OCI-LY7 (cell line): ENCODE data around the gene RNF133. TPM values are rescaled to one million over a fixed set of nuclear protein-coding genes. Genes with fewer than 3 reads are reported as not detected.

Source experiments
- Bru-seq: library from RNA; stranded (reverse); fragments of 400-500 nt; gene quantifications from one replicate; lab custom pipeline; 2021; lab: Mats Ljungman, UMichigan
- BruChase-seq, 2 experiments: library from RNA; stranded (reverse); fragments of 400-500 nt; gene quantifications; one replicate each; lab custom pipeline; 2021; lab: Mats Ljungman, UMichigan
- BruUV-seq: library from RNA; stranded (reverse); fragments of 400-500 nt; replicated peaks from 2 replicates; lab custom pipeline; 2021; lab: Mats Ljungman, UMichigan
- CTCF ChIA-PET: fragments of 300-600 bp; sonication (Branson Sonifier 250); formaldehyde crosslinking; loops from one replicate; lab custom pipeline; 2022; ENCODE audit warnings: antibody characterized with exemption; ENCODE audit not compliant: unreplicated experiment; lab: Charles Lee
- POLR2A ChIA-PET: fragments of 300-600 bp; sonication (Branson Sonifier 250); formaldehyde crosslinking; loops from one replicate; lab custom pipeline; 2022; ENCODE audit warnings: antibody characterized with exemption; lab: Charles Lee
- DNase-seq: peaks from one replicate; pipeline ENCODE4 v3.0.0-alpha.2; 2015; ENCODE audit warnings: low spot score
- H2AFZ ChIP-seq: fragments of 200-600 bp; sonication (generic), shearing (Covaris generic); 2 replicates; pipeline ENCODE4 v1.6.1; 2014; ENCODE audit warnings: mild to moderate bottlenecking, antibody characterized with exemption, low read length, moderate library complexity
- H3K27ac ChIP-seq: fragments of 200-600 bp; sonication (generic); 2 replicates; pipeline ENCODE4 v1.5.1; 2014; ENCODE audit warnings: mixed run types, low read depth, mild to moderate bottlenecking, moderate library complexity, low read length, inconsistent platforms; ENCODE audit not compliant: poor library complexity, severe bottlenecking
- H3K36me3 ChIP-seq: fragments of 200-600 bp; sonication (generic); 2 replicates; pipeline ENCODE4 v1.6.1; 2014; ENCODE audit warnings: mild to moderate bottlenecking, antibody characterized with exemption, low read length, moderate library complexity, mixed read lengths; ENCODE audit not compliant: insufficient read depth
- H3K4me1 ChIP-seq: fragments of 200-600 bp; sonication (generic); 2 replicates; pipeline ENCODE4 v1.5.1; 2014; ENCODE audit warnings: mild to moderate bottlenecking, low read length; ENCODE audit not compliant: insufficient read depth, poor library complexity, severe bottlenecking
- H3K4me2 ChIP-seq: fragments of 200-600 bp; sonication (generic); 2 replicates; pipeline ENCODE4 v1.6.1; 2014; ENCODE audit warnings: mild to moderate bottlenecking, low read length
- H3K4me3 ChIP-seq: fragments of 200-600 bp; sonication (generic); 2 replicates; pipeline ENCODE4 v1.5.1; 2014; ENCODE audit warnings: mild to moderate bottlenecking, low read depth, low read length; ENCODE audit not compliant: poor library complexity, severe bottlenecking
- H3K79me2 ChIP-seq: fragments of 200-600 bp; sonication (generic); 2 replicates; pipeline ENCODE4 v1.6.1; 2016; ENCODE audit warnings: low read depth, mild to moderate bottlenecking, low read length, moderate library complexity, mixed read lengths; ENCODE audit not compliant: insufficient read depth
- H3K9me2 ChIP-seq: fragments of 200-600 bp; sonication (generic); 2 replicates; pipeline ENCODE4 v1.6.1; 2016; ENCODE audit warnings: mild to moderate bottlenecking, low read length, mixed read lengths; ENCODE audit not compliant: insufficient read depth
- H3K9me3 ChIP-seq: fragments of 200-600 bp; sonication (generic); 2 replicates; pipeline ENCODE4 v1.6.1; 2014; ENCODE audit warnings: mild to moderate bottlenecking, mixed run types, low read length, mixed read lengths
- H4K20me1 ChIP-seq: fragments of 200-600 bp; sonication (generic); 2 replicates; pipeline ENCODE4 v1.6.1; 2014; ENCODE audit warnings: mild to moderate bottlenecking, antibody characterized with exemption, low read length, moderate library complexity, mixed read lengths; ENCODE audit not compliant: insufficient read depth
- EZH2phosphoT487 ChIP-seq: fragments of 200-600 bp; sonication (generic); IDR thresholded peaks from 2 replicates; pipeline ENCODE4 v1.6.1; 2018; ENCODE audit warnings: low read depth, borderline replicate concordance, mild to moderate bottlenecking, mixed run types, antibody characterized with exemption, low read length, moderate library complexity, mixed read lengths
- intact Hi-C: fragments of 100-400 bp; cut with micrococcal nuclease; formaldehyde crosslinking; loops from one replicate; pipeline ENCODE4 v1.10.0; 2022; ENCODE audit not compliant: unreplicated experiment
- long read RNA-seq: library from polyadenylated mRNA; stranded (forward); transcript quantifications from one replicate; pipeline ENCODE4 v2.0.0, GENCODE V29; 2022
- total RNA-seq, 2 experiments: library from RNA; depleted of rRNA in 1 of 2; stranded (reverse); fragments of >200 nt in 1 of 2; shearing (Covaris generic) in 1 of 2; gene quantifications; 2 replicates each; pipeline ENCODE4 v1.2.3, GENCODE V29; 2014 to 2022
- TF ChIP-seq, protein P1 (sequence below): fragments of 200-600 bp; sonication (generic); conservative IDR thresholded peaks from 2 replicates; pipeline ENCODE4 v1.5.1; 2014; ENCODE audit warnings: mild to moderate bottlenecking, antibody characterized with exemption, low read length, moderate library complexity, mixed read lengths

The RNF133 gene
- total RNA-seq (2014; rRNA removed; shearing (Covaris generic)) (not detected in 2 replicates), total RNA-seq (2022) (not detected in 2 replicates), Bru-seq, nascent RNA (percentile 15 among the genes with signal in this experiment), BruChase-seq, experiment 1, labeled RNA remaining after a 6-hour chase (not detected), BruChase-seq, experiment 2, labeled RNA remaining after a 2-hour chase (not detected)
- long read RNA-seq = 0 reads

DNA sequence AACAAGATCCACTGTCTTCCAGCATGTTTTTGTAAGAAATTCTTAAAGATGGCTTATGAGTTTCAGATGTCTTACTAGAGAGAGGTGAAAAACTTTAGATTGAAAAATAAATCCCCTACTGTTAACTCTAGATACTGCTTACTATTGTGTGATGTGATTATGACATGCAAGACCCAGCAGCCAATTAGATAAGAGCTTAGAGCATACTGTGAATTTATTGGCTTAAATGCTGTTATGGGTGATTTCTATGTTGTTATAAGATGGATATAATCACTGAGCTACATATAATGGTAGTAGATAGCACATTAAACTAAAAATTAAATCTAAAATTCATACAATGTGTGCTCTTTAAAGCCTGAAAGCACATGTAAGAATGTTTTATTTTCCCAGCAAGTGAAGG is at the start of gene RNF133:
TSS of gene RNF133 (minus strand) at position 101 of the 400 bp plus-strand sequence. CDS start 199 bp downstream, outside the sequence.
- Histone ChIP-seq H3K79me2 (no peaks in the 10 kb centered on the region), H3K4me3 (no peak within 1 kb of the TSS), H3K27ac (no peak within 1 kb of the TSS), H3K9me3 (no peaks in the 10 kb centered on the region), H2AFZ (no peak within 1 kb of the TSS), H3K36me3 (no peaks in the 10 kb centered on the region), H4K20me1 (no peaks in the 10 kb centered on the region), H3K4me2 (no peak within 1 kb of the TSS), H3K9me2 (no peaks in the 10 kb centered on the region), H3K4me1 (no peaks in the 10 kb centered on the region)
- no peak for DNase-seq
- CTCF ChIA-PET = no interaction called here
- intact Hi-C loops = no loop called here
- no peak for TF ChIP-seq EZH2phosphoT487
- TF ChIP-seq, protein P1, sequence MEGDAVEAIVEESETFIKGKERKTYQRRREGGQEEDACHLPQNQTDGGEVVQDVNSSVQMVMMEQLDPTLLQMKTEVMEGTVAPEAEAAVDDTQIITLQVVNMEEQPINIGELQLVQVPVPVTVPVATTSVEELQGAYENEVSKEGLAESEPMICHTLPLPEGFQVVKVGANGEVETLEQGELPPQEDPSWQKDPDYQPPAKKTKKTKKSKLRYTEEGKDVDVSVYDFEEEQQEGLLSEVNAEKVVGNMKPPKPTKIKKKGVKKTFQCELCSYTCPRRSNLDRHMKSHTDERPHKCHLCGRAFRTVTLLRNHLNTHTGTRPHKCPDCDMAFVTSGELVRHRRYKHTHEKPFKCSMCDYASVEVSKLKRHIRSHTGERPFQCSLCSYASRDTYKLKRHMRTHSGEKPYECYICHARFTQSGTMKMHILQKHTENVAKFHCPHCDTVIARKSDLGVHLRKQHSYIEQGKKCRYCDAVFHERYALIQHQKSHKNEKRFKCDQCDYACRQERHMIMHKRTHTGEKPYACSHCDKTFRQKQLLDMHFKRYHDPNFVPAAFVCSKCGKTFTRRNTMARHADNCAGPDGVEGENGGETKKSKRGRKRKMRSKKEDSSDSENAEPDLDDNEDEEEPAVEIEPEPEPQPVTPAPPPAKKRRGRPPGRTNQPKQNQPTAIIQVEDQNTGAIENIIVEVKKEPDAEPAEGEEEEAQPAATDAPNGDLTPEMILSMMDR = no peak
- BruUV-seq = no TSS peak
- POLR2A ChIA-PET = interaction anchor here (0.6 kb wide), 1 partner anchor 8 kb away, joined by 3 read pairs; no protein-coding TSS in a partner anchor

GRCh38 chr7:122748195-122748594 is 49.3 kb upstream of the RNF133 start:
- no peak overlapping the region for H2AFZ ChIP-seq
- DNase-seq = no peak
- TF ChIP-seq, protein P1 = no peak
- TF ChIP-seq EZH2phosphoT487 = no peak
- no peaks in the 10 kb centered on the region for H3K9me2 ChIP-seq
- no peak overlapping the region for H3K4me3 ChIP-seq
- no peaks in the 10 kb centered on the region for H3K79me2 ChIP-seq
- H3K36me3 ChIP-seq = no peaks in the 10 kb centered on the region
- CTCF ChIA-PET = no interaction called here
- no TSS peak for BruUV-seq
- no peaks in the 10 kb centered on the region for H4K20me1 ChIP-seq
- H3K4me1 ChIP-seq = no peaks in the 10 kb centered on the region
- POLR2A ChIA-PET = interaction anchor here (0.7 kb wide), 1 partner anchor 22 kb away, joined by 3 read pairs; no protein-coding TSS in a partner anchor
- H3K27ac ChIP-seq = no peak overlapping the region
- H3K9me3 ChIP-seq = no peaks in the 10 kb centered on the region
- intact Hi-C loops = no loop called here
- no peak overlapping the region for H3K4me2 ChIP-seq

DNA sequence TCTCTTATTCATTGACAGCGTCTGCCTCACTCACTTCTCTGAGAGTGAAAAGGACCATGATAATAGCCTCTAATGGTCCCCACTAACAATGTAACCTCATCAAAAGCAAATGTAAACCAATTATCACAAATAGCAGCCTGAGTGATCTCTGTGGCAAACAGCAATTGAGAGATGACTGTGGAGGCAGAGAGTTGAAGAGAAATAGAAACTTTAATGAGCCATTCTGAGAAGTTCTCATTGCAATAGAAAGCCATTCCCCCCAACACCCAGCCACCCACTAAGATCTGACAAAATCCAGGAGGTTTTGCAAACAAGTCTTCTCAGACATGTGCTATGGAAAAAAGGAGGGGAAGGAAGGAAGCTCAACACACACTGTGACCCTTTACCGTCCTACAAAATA is 48.0 kb upstream of the RNF133 start:
- POLR2A ChIA-PET = no interaction called here
- no TSS peak for BruUV-seq
- intact Hi-C loops = no loop called here

More for the DNA sequence above, 48.0 kb upstream of the RNF133 start:
- no peak overlapping the region for H3K27ac ChIP-seq
- CTCF ChIA-PET = no interaction called here
- H3K4me3 ChIP-seq = no peak overlapping the region
- H3K4me1 ChIP-seq = no peaks in the 10 kb centered on the region
- no peak overlapping the region for H3K4me2 ChIP-seq
- H3K9me2 ChIP-seq = no peaks in the 10 kb centered on the region
- no peaks in the 10 kb centered on the region for H3K79me2 ChIP-seq
- H4K20me1 ChIP-seq = no peaks in the 10 kb centered on the region
- no peak for DNase-seq
- no peaks in the 10 kb centered on the region for H3K36me3 ChIP-seq
- no peaks in the 10 kb centered on the region for H3K9me3 ChIP-seq
- no peak overlapping the region for H2AFZ ChIP-seq
- TF ChIP-seq, protein P1 = no peak
- TF ChIP-seq EZH2phosphoT487 = no peak
